ENCODE measurements around the gene GID8.
"Not testable (repeated sequence)": the region's sequence is repeated elsewhere in the genome, so short reads cannot be mapped to it uniquely, and the experiment has no call there.

The GID8 gene

DNA sequence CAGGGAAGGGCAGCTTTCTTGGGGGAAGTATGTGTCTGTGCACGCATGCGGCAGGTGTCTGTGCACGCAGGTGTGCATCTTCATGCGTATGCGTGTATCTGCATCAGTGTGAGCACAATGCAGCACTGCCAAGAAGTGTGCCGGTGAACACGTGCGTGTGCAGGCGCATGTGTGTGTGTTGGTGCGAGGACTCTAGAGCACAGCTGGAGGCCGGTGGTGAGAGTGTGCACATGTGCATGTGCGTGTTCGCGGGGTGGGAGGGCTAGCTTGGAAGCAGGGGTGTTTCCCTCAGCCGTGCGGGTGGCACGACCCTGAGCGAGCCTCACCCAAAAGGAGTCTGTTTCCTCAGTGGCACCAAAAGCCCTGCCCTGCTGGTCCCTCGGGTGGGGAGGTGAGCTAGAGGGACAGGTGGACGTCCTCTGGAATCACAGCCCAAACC is 22.1 kb downstream of the GID8 start:
- no peak for DNase-seq

DNA sequence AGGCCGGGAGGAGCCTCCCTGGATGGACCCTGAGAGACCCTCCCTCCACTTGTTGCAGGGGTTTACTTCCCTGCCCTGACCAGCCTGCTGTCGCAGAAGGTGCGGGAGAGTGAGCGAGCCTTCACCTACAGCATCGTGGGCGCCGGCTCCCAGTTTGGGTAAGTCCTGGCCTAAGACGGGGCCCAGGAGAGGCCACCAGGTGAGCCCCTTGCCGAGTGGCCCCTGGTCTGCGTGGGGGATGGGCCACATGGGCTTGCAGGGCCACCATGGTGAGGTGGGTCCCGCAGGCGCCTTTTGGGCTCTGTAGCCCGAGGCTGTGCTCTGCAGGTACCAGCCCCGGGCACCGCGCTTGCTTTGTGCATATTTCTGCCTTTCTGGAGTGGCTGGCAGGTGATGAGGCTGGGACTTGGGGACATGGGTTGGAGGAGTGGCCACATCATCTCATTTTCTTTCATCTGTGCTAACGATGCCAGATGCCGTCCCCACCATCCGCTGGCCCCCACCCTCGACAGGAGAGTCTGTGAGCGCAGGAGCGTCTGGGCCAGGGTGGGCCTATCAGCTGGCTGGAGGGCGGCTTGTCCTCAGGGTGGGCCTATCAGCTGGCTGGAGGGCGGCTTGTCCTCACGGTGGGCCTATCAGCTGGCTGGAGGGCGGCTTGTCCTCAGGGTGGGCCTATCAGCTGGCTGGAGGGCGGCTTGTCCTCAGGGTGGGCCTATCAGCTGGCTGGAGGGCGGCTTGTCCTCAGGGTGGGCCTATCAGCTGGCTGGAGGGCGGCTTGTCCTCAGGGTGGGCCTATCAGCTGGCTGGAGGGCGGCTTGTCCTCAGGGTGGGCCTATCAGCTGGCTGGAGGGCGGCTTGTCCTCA is 22.7 kb downstream of the GID8 start:
- DNase-seq = not testable (repeated sequence)

DNA sequence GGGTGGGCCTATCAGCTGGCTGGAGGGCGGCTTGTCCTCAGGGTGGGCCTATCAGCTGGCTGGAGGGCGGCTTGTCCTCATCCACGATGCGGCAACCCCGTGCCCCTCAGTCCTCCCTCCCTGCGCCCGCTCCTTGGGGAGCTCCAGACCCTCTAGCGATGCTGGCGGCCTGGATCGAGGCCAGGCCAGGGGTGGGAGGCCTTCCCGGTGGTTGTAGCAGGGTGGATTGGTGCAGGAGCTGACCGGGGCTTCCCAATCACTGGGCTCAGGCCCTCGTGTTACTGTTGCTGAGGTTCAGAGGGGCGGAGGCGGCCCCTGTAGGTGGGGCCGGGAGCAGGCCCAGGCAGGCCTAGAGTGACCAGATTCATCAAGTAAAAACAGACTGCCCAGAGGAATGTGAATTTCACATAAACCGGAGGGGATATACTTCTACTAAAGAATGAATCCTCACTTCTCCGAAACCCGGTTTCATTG is 23.4 kb downstream of the GID8 start:
- DNase-seq = no peak

DNA sequence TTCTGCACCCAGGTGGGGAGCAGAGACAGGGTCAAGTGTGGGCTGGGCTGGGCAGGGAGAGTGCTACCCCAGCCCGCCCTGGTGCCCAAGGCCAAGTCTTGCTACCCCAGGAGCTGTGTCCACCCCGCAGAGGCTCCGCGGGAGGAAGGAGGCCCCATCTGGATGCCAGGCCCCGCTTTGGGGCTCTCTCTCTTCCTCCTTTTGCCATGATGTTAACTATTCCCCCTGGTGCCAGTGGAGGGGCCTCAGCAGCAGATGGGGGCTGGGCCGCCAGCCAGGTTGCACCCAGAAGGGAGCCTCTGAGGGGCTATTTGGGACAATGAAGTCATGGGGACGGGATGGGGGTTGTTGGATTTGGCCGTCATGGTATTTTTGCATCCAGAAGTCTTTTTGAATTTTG is 23.9 kb downstream of the GID8 start:
- no peak for DNase-seq

DNA sequence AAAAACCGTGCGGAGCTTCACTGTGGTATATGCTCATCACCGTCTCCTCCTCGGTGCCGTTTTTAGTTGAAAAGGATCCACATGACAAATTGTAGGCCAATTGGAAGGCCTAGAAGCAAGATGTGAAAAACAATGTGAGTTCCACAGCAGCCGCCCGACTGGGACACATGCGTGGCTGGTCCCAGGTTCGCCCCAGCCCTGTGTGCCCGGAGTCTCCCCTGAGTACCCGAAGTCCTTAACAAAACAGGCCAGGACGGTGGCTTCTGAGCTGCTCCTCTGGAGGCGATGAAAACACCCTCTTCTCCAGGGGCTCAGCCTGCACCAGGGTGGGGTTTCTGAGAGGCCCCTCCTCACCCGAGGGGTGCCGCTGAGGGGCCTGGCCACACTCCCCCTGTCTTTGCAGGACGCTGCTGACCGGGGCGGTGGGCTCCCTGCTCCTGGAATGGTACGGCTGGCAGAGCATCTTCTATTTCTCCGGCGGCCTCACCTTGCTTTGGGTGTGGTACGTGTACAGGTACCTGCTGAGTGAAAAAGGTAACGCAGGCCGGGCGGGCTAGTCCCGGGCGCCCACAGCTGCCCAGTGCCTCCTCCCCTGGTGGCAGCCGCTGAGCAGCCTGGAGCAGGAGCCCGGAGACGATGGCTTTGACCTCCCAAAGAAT is 24.4 kb downstream of the GID8 start:
- no peak for DNase-seq

DNA sequence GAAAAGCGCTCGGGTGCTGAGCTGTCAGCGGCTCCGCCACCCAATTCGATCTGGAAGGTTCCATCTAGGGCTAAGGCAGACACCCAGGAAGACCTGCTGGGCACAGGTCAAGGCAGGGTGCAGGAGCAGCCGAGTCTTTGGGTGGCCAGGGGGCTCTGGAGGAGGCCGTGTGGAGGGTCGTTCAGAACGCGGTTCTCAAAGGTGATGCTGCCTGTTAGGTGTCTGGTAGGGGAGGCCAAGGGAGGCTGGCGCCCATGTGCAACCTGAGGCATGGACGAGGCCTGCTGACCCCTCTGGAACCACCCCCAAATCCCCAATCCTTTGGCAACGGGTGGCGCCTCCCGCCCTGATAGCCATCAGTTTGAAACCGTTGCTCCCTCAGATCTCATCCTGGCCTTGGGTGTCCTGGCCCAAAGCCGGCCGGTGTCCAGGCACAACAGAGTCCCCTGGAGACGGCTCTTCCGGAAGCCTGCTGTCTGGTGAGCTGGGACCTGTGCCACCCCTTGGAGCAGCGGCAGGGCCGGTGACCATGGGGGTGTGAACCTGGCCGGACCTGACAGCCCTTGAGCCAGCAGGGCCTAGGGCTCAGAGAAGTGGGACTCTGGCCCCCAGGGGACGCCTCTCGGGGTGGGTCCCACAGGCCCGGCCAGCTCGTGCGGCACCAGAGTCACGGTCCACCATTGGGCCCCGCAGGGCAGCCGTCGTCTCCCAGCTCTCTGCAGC is 25.1 kb downstream of the GID8 start:
- DNase-seq = no peak

DNA sequence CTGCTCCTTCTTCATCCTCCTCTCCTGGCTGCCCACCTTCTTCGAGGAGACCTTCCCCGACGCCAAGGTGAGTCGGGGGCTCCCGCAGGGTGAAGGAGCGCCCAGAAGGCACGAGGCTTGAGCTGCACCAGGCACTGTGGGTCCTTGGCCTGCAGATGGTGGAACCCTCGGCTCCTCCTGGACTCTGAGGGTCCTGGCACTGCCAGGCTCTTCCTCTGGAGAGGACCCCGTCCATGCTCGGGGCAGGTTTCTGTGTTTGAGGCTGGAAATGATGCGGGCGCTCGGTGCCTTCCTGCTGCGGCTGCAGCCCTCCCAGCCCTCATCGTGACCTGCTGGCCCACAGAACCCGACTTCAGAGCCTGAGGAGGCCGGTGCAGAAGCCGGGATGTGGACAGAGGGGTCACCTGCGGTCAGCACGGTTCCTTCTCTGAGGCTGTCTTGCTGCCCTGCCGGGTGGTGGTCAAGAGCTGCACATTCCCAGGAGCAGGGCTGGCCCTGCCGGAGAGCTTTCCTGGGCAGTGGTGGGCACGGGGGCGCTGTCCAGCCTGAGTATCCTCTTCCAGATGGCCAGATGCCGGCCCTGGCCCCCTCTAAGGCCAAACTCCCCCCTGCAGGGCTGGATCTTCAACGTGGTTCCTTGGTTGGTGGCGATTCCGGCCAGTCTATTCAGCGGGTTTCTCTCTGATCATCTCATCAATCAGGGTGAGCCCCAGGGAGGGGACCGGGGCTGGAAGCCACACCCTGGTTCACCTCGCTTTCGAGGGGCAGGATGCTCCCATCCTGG is 25.9 kb downstream of the GID8 start:
- DNase-seq = no peak

DNA sequence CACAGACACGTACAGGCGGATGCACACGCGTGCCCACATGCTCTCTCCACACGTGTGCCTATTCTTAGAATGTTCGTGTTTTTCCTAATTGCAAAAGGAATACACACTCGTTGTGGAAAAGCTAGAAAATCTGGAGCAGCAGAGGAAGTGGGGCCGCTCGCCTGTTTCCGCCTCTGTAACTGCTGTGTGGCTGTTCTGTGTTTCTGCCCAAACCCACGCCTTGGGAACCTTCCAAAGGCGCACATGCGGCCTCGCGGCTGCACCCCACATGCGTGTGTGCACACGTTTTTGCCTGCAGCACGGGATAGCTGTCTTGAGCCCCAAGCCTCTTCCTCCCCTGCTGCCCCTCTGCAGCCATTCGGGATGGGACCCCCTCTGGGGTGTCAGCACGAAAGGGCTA is 26.8 kb downstream of the GID8 start:
- DNase-seq = no peak

DNA sequence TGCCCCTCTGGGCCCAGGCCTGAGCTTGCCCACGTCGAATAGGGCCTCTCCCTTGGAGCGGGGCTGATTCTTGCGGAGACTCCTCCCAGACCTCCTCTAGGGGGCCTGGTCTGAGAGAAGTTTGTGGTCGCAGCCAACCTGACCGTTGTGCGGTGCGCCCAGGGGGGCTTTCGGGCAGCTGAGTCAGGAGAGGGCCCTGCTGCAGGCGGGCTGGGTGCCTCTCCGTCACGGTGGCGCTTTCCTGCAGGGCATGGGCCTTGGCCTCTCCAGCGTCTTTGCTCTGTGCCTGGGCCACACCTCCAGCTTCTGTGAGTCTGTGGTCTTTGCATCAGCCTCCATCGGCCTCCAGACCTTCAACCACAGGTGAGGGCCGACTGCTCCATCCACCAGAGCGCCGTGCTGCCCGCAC is 27.4 kb downstream of the GID8 start:
- no peak for DNase-seq

DNA sequence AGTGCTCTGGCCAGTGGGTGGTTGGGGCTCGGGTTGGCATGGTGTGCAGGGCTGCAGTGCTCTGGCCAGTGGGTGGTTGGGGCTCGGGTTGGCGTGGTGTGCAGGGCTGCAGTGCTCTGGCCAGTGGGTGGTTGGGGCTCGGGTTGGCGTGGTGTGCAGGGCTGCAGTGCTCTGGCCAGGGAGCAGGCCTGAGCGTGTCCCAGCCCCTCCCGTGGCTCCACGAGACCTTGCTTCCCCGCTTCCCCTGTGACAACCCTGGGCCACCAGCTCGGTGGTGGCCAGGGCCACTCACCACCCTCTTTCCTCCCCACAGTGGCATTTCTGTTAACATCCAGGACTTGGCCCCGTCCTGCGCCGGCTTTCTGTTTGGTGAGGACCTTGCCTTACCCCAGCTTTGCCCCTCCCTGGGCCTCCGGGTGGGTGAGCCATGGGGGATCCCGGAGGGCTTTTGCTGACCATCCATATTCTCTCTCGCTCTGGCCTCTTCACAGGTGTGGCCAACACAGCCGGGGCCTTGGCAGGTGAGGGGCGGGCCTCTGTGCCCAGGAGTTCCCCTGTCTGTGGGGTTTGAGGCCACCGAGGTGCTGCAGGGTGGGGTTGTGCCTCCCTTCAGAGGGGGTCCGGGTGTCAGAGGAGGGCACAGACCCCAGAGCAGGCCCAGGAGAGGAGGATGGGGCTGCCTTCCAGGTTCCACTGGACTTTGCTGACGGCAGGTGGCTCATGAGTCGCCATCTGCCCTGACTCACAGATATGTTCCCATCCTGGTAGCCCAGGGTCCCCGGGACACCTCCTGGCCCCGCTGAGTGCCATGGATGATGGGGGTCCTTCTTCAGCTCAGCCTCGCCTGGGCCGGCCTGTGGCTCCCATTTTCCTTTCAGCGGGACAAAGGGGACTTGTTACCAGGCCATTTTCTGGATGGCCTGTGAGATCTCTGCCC is 28.5 kb downstream of the GID8 start:
- DNase-seq = no peak

DNA sequence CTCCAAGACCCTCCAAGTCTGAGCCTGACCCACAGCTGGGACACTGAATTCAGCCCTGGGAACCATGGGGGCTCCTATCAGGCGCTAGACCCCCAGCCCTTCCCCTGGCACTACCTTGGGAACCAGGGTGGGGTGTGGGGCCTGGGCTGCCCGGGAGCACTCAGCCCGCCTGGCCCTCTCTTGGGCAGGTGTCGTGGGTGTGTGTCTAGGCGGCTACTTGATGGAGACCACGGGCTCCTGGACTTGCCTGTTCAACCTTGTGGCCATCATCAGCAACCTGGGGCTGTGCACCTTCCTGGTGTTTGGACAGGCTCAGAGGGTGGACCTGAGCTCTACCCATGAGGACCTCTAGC is 29.2 kb downstream of the GID8 start:
- DNase-seq = no peak

DNA sequence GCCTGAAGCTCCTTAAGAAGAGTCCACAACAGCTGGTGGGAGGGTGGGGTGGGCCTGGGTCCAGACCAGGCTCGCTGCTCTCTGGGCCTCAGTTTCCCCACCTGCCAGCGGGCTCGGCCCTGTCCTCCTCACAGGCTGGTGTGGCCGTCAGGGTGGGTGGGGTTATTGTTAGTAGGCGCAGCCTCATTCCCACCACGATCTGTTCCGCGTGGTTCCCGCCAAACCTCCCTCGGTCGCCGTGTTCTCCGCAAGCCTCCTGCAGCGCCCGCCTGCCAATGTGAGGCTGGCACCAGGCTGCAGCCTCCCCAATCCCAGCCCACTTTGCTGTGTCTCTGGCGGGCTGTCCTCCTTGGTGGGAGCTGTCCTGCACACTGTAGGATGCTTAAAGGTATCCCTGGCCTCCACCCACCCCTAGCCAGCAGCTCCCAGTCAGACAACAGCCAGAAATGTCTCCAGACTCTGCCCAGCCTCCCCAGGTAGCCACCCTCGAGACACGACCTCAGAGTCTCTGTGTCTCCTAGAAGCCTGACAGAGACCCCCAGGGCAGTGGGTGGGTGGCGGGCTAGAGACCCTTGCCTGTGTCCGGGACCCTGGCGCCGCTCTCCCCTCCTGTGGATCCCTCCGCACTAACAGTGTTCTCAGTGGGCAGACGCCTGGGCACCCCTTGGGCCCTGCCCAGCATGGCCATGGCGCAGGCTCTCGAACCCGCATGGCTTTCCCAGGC is 29.8 kb downstream of the GID8 start:
- DNase-seq = no peak

DNA sequence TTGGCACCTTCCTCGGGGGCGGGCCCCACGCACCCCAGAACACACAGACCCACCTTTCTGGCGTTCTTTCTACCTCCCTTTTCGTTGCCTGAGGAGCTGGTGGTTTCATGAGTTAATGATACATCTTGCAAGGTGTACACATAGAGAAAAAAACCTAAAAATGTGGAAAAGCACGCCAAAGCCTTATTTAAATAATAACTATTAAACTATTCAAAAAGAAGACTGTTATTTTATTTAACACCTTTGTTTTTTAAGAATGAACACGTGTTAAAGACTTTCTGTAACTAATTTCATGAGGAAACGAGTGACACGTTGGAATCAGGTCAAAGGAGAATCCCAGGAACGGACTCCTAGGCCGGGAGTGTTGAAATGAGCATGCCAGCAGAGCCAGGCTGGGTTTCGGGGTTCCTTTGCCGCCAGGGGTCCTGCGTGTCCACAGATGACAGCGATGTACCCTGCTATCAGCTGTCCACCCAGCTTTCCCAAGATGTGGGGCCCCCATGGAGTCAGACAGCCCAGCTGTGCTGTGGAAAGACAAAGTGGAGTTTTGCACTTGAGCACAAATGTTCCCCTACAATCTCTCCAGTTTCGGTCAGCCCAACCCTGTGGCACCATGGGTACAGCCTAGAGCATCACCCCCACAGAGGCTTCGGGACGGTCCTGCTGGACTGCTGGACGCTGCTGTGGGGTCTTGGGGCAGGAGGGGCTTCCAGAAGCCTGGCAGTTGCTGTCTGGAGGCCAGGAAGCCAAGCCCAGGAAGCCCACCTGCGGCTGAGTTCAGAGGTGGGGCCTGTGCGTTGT is 30.6 kb downstream of the GID8 start:
- DNase-seq = no peak

DNA sequence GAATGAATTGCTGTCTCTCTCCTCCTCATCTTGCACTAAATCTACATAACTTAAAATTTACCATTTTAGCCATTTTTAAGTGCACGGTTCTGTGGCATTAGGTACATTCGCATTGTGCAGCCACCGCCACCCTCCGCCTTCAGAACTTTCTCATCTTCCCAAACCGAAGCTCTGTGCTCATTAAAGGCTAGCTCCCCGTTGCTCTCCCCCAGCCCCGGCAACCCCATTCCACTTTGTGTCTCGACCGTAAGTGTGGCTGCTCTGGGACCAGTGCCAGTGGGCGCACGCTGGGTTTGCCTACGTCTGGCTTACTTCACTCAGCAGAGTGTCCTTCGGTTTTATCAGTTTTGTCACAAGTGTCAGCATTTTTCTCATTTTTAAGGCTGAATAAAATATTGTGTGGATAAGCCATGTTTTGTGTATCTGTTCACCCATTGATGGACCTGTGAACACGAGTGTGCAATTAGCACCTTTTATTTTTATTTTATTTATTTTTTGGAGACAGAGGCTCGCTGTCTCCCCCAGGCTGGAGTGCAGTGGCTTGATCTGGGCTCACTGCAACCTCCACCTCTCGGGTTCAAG is 31.3 kb downstream of the GID8 start:
- DNase-seq = no peak

DNA sequence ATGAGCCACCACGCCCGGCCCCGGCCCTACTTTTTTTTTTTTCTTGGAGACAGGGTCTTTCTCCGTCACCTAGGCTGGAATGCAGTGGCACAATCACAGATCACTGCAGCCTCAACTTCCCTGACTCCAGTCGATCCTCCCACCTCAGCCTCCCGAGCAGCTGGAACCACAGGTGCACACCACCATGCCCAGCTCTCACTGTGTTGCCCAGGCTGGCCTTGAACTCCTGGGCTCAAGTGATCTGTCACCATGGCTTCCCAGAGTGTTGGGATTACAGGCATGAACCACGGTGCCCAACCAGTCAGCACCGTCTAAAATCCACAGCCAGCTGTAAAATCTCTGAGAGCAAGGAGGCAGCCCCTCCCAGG is 32.0 kb downstream of the GID8 start:
- DNase-seq = no peak

DNA sequence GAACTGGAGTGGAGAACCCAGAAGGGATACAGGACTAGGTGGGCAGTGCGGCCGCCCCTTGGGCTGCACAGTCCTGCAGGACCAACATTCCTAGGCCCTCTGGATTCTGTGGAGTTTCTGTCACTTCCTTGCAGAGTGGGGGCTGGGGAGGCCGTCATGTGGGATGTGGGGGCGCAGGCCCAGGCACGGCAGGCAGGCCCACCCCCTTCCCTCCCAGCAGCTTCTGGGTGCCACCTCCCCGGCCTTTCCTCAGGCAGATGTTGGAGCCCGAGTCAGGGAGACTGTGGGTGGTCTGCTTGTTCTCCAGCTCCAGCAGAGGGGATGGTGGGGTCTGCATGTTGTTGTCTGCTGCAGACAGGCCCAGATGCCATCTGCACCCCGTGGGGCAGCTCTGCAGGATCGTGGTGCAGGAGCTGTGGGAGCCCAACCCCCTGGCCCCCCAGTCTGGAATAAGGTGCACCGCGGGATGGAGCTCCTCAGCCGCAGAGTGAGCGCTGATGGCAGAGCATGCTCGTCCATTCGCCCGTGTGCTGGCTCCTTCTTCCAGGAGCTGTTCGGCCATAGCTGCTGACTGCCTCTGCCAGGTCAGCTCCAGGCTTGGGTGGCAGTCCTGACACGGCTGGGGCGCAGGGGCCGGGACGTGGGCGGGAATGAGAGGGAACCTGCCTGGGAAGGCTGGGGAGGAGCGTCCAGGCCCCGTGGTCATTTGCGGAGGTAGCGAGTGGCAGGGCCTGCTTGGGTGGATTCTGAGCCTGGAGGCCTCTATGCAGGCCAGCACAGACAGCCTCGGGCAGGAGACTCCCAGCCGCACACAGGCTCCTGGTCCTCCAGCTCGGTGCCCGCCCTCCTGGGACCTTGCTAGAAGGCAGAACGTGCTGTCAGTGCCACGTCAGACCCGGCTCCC is 32.6 kb downstream of the GID8 start:
- no peak for DNase-seq

DNA sequence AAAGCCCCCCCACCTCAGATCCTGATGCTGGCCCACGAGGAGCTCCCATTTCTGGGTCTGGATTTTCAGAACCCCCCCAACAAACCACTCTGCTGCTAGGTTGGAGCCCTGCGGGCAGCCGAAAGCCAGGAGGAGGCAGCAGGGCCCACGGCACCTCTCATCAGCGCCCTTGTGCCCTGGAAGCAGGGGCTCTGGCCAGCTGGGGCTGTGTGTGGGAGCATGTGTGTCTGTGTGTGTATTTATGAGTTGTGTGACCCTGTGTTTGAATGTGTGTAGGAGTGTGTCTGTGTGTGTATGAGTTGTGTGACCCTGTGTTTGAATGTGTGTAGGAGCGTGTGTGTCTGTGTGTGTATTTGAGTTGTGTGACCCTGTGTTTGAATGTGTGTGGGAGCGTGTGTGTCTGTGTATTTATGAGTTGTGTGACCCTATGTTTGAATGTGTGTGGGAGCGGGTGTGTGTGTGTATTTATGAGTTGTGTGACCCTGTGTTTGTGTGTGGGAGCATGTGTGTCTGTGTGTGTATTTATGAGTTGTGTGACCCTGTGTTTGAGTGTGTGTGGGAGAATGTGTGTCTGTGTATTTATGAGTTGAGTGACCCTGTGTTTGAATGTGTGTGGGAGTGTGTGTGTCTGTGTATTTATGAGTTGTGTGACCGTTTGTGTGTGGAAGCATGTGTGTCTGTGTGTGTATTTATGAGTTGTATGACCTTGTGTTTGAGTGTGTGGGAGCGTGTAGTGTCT is 33.4 kb downstream of the GID8 start:
- DNase-seq = no peak
